ENCODE measurements around the gene WDR93.

WDR93 gene

GRCh38 chr15:89728254-89728653, 37.6 kb downstream of the WDR93 start:
- TF ChIP-seq, protein P1, sequence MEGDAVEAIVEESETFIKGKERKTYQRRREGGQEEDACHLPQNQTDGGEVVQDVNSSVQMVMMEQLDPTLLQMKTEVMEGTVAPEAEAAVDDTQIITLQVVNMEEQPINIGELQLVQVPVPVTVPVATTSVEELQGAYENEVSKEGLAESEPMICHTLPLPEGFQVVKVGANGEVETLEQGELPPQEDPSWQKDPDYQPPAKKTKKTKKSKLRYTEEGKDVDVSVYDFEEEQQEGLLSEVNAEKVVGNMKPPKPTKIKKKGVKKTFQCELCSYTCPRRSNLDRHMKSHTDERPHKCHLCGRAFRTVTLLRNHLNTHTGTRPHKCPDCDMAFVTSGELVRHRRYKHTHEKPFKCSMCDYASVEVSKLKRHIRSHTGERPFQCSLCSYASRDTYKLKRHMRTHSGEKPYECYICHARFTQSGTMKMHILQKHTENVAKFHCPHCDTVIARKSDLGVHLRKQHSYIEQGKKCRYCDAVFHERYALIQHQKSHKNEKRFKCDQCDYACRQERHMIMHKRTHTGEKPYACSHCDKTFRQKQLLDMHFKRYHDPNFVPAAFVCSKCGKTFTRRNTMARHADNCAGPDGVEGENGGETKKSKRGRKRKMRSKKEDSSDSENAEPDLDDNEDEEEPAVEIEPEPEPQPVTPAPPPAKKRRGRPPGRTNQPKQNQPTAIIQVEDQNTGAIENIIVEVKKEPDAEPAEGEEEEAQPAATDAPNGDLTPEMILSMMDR (conservative IDR thresholded peaks at IDR 0.05; ENCODE audit: control insufficient read depth, insufficient read depth, low read depth, low read length), result no peak
- peak; percentile 57 for DNase-seq (ENCODE audit: low read depth)
- no peak overlapping the region for H3K4me3 ChIP-seq (ENCODE audit: control insufficient read depth, low read depth, low read length)

GRCh38 chr15:89731275-89731674, 40.7 kb downstream of the WDR93 start:
- no peak for DNase-seq (ENCODE audit: low read depth)
- no peak overlapping the region for H3K4me3 ChIP-seq (ENCODE audit: control insufficient read depth, low read depth, low read length)
- TF ChIP-seq, protein P1 (conservative IDR thresholded peaks at IDR 0.05; ENCODE audit: control insufficient read depth, insufficient read depth, low read depth, low read length), result no peak

DNA sequence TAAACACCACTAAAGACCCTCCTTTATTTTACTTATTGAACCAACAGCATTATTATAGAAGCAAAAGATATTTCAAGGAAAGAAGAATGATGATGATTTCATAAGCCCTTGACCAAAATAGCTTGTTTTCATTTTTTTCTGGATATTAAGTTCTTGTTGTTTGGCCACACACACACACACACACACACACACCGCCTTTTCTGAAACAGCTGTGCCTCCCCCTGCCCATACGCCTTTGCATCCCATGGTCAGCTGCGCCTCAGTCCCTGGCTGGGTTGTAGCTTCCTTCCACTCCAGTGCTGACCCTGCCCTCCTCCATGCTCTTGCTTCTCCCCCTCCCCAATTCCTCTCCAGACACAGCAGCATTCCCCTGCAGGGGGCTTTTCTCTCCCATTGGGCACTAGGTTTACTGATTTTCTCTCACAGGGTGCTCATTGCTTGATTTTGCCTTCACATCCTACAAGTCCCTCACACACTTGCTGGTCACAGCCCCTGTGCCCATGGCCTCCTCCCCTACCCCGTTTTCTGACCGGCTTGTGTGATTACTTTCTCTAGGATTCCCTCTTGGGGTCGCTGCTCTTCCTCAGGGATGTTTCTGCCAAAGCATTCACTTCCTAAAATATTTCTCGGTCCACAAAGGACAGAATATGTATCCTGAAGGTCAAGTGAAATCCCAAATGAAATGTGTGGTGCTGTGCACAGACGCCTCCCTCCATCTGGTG, 42.0 kb downstream of the WDR93 start:
- TF ChIP-seq, protein P1 (conservative IDR thresholded peaks at IDR 0.05; ENCODE audit: control insufficient read depth, insufficient read depth, low read depth, low read length), result no peak
- no peak for DNase-seq (ENCODE audit: low read depth)
- H3K4me3 ChIP-seq (ENCODE audit: control insufficient read depth, low read depth, low read length), result no peak overlapping the region

DNA sequence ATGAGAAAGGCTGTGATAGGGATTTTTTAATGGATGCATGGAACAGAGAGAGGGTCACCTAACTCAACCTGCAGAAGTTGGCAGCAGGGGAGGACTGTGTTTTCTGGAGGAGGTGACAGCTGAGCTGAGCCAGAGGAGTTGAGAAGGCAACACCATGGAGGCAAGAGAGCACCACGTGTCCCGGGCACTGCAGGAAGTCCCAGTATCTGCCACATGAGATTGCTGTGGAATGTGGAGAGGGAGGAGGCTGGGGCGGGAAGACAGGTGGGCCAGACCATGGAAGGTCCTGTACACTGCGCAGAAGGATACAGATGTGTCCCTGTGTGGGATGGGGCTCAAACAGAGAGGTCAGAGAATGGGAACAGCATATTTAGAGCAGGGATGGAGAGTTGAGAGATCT, 45.2 kb downstream of the WDR93 start:
- no peak for DNase-seq (ENCODE audit: low read depth)
- TF ChIP-seq, protein P1 (conservative IDR thresholded peaks at IDR 0.05; ENCODE audit: control insufficient read depth, insufficient read depth, low read depth, low read length), result no peak

DNA sequence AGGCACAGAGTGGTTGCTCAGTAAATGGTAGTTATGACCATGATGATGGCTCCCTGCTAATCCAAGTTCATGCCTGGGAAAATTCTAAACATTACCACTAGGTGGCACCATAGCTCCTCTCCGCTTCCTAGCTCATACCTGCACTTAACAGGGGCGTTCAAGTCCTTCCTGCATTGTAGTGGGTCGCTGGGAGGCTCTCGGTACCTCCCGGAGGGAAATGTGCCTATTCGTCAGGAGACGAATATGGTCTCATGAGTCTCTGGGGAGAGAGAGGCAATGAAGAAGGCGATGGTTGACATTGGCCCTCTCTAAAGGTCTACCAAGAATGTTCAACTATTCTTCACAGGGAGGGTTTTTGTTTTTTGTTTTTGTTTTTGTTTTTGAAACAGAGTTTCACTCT, 49.5 kb downstream of the WDR93 start:
- no peak overlapping the region for H3K4me3 ChIP-seq (ENCODE audit: control insufficient read depth, low read depth, low read length)
- peak; percentile 75 for DNase-seq (ENCODE audit: low read depth)
- TF ChIP-seq, protein P1 (conservative IDR thresholded peaks at IDR 0.05; ENCODE audit: control insufficient read depth, insufficient read depth, low read depth, low read length), result peak; percentile 90

More for the DNA sequence above, 45.2 kb downstream of the WDR93 start:
- H3K4me3 ChIP-seq (ENCODE audit: control insufficient read depth, low read depth, low read length), result no peak overlapping the region

- no peak for DNase-seq (ENCODE audit: low read depth)
- no peak overlapping the region for H3K4me3 ChIP-seq (ENCODE audit: control insufficient read depth, low read depth, low read length)
- TF ChIP-seq, protein P1 (conservative IDR thresholded peaks at IDR 0.05; ENCODE audit: control insufficient read depth, insufficient read depth, low read depth, low read length), result no peak
These were observed 52.4 kb downstream of the WDR93 start for GRCh38 chr15:89743011-89743410.
